ENCODE measurements around the gene GOLGA3.

GOLGA3 gene

DNA sequence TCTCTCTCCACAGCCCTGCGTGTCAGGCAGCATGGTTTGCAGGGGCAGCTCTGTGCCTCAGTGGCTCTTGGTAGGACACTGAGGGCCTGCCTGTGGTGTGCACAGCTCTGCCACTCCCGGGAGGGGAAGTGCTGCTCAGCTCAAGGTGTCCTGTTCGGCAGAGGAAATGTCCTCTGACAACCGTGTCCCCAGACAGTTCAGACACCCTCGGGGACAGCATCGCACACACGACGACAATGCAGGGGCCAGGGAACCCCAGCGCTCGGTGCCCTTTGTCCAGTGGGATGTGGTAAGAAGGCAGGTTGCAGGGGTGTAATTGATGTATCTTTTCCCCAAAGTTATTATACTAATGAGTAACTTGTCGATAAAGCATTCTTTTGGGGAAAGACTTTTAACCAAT, 81.3 kb downstream of the GOLGA3 start:
- no peak for DNase-seq

DNA sequence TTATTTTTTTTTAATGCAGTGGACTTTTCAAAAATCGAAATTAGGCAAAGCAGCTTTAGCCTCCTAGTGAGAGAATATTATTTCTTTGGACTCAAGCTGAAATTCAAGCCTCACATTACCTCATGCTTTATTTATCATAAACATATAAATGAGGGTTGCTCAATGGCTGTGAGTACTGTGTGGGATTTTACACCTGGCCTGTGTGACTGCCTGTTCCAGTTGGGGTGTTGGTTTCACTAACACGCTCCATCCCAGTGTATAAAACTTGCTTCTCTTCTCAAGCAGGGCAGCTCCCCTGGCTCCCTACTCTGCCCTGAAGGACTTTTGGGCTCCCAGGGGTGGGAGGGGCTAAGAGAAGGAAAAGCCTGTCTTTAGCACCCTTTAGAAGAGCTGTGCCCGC, 82.1 kb downstream of the GOLGA3 start:
- no peak for DNase-seq

DNA sequence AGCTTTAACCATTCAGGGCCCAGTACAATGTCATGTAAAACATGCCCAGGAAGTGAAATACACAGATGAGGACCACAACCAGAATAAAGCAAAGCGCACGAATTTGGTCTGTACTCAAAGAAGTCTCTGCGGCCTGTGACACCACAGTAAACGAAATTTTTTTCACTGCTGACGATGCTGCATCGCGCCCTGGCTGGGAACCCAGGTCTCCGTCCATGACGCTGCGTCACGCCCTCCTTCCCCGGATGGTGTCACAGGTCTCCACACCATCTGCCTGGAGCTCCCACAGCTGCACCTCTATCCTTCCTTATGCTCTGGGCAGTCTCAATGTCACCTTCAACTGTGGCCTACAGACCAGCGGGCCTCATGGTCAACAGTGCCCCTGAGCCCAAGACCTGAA, 84.8 kb downstream of the GOLGA3 start:
- no peak for DNase-seq

DNA sequence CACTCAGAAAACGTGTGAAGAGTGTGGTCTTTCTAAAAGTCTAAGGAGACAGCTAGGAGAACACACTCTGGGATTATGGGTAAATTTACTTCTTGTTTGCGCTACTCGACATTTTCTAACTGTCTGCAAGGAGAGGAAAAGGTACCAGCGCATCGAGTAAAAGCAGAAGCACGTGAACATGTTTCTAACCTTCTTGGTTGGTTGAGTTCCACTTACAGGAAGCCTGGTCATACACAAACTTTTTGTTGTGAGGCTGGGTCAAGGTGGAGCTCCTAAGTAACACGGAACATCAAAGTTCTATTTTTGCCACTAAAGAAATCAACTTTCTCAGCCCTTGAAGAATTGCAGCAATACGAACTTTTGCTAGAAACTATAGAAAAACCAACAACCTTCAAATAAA, 87.0 kb downstream of the GOLGA3 start:
- DNase-seq, result no peak

DNA sequence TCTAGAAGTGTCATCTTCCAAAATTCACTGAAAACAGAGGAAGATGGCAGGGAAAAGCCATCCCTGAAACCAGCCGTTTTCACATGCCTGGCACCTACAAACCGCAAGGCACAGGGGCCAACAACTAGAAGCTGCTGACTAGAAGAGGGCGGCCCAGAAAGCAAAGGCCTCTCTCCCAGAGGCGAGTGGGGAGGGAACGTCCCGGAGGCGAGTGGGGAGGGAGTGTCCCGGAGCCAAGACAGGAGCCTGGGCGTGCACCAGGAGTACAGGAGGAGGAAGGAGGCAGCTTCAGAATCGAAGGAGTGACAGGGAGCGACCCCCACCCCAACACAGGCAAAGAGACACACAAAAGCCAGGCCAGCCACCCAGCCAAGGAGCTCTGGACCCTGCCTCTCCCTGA, 88.0 kb downstream of the GOLGA3 start:
- DNase-seq, result no peak

DNA sequence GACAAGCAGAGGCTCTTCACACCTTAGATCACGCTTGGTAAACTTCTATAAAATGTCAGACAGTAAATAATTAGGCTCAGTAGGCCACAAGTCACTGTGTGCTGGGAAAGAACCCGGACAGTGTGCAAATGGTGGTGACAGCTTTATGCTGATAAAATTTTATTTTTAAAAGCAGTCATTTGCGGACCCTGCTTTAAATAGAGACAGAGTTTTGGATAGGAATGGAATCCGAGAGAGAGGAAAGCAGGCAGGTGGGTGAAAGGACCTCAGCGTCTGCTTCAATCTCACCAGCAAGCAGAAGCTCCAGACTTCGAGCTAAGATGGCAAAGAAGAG, 88.4 kb downstream of the GOLGA3 start:
- no peak for DNase-seq

DNA sequence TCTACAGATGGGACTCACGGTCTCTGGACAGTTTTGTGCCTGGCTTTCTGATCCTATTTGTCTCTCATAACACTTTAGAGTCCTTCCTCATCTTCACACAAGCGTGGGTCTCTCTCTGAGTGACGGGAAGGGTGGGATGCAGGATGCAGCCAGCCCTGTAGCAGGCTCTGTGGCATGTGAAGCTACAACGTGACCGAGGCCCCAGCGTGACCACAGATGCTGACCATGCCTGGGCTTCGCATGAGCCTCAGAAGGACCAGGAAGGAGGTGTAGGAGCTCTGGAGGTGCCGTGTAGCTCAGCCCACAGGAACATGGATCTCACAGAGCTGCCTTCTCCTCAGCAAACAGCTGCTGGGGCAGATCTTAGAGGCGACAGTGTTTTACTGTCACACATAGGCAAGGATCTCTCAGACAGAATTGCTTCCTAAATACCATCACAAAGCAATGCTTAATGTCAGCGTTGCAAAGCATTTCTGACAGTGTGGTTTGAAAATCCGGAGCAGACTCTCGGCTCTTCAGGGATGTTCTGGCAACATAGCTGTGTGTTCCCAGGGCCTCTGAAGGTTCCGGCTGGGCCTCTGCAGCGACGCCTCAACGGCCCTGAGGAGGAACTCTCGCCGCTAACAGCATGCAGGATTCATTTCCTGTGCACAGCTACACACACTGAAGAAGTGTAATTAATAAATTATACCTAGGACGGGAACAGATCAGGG, 88.9 kb downstream of the GOLGA3 start:
- DNase-seq, result no peak

DNA sequence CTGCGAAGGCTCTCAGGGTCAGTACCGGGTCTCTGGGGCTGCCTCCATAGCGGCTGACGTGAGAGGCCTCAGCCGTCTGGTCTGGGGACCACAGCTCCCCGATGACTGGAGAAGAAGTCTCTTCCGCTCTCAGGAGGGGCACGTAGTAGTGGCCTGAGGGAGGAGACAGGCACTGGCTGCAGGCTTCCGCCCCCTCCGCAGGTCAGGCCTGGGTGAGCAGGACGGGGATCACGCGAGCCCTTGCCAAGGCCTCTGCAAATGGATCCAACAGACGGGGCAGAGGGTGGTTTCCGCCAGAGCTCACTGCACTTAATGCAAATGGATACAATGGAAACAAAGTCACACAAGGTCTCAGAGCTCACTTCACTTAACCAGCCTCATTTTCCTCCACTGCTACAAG, 91.8 kb downstream of the GOLGA3 start:
- DNase-seq, result no peak

DNA sequence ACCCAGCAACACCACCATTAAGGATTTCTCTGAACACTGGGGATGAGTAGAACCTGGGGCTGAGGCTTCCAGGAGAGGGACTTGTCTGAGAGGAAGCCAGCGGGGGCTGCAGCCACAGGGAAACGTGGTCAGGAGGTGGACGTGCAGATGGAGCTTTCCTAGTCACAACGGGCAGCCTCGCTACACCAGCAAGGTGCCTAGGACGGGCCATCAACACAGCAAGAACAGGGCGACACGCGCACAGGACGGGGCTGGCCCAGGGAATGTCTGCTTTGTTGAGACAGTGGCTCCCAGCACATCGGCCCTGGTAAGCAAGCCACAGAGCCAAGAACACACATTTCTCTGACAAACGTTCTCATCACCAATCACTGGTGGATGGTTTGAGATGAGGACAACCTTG, 92.3 kb downstream of the GOLGA3 start:
- no peak for DNase-seq

DNA sequence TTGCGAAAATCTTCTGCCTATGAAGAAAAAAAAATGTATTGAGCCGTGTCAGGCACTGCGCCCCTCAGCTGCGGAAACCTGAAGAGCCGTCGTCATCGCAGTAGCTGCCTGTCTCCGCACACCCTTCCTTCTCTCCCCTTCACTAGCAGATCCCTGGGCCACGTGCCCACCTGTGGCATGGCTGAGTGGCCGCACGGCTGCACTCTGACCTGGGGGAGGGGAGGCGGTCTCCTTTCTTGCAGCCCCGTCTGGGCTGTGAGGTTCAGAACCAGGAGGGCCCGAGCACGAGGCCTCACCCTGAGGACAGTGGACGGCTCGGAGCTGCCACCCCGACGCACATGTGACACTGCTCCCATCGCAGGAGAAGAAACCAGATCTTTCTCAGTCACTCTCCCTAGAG, 93.2 kb downstream of the GOLGA3 start:
- DNase-seq, result no peak

DNA sequence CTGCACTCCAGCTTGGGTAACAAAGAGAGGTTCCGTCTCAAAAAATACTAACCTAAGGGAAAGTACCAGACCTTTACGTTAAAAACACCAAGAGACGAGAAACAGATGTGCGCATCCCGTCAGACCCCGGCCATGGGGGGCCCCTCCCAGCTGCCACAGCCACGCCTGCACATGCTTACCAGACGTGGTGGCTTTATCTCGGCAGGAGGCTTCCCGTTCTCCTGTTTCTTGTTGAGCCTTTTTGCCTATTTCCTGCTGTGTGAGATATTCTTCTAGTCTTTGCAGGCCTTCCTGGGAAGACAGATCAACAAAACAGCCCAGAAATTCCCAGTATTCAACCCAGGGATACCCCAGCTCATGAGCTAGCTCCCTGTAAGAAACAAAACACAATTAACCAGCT, 94.5 kb downstream of the GOLGA3 start:
- no peak for DNase-seq

DNA sequence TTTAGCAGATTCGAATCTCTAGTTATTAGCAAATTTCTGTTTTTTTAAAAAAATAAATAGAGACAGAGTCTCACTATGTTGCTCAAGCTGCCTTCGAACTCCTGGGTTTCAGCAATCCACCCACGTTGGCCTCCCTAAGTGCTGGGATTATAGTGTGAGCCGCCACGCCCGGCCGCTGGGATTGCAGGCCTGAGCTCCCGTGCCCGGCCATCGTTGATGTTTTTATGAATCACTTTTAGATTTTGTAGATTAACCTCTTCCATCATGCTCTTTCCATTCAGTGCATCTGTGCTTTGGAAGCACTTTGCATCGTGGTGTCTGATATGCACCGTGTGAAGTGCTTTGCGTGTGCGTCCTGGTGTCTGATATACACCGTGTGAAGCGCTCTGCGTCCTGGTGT, 97.1 kb downstream of the GOLGA3 start:
- DNase-seq, result no peak

DNA sequence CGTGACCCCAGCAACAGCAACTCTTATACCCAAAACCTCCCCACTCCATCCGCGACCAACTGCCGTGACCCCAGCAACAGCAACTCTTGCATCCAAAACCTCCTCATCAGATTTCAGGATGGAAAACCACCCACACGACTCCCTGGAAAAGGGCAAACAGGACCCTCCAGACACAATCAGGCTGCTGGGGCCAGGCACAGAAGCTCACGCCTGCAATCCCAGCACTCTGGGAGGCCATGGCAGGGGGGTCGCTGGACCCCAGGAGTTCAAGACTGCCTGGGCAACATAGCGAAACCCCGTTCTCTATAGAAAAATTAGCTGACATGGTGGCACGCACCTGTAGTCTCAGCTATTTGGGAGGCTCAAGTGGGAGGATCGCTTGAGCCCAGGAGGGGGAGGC, 98.3 kb downstream of the GOLGA3 start:
- no peak for DNase-seq

DNA sequence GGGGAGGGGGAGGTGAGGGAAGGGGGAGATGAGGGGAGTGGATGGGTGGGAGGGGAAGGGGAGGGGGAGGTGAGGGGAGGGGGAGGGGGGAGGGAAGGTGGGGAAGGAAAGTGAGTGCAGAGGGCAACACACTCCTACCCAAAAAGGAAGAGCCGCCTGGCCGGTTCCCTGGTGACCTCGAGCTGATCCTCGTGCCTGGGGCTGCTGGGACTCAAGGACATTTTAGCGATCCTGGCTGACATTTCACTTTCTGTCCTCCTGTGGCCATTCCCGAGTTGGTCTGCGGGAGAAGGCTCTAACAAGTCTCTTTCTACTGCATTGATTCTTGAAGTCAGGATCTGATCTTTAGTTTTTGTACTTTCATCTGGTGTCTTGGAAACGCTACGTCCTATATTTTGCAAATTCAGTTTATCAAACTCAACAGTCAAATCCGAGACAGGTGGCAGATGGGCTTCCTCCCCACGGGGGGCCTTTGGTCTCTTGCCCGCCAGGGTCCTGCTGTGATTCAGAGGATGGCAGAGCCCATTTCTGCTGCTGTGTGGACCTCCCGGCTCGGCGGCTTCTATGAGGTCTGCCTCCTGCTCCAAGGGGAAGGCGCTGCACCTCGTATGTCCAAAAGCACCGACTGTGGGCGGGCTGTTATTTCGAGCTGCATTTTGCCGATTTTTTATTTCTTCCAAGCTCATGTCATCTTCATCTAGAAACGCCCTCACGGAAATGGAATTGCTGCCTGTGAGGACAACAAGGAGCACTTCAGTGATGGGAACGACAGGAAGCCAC, 98.9 kb downstream of the GOLGA3 start:
- no peak for DNase-seq

DNA sequence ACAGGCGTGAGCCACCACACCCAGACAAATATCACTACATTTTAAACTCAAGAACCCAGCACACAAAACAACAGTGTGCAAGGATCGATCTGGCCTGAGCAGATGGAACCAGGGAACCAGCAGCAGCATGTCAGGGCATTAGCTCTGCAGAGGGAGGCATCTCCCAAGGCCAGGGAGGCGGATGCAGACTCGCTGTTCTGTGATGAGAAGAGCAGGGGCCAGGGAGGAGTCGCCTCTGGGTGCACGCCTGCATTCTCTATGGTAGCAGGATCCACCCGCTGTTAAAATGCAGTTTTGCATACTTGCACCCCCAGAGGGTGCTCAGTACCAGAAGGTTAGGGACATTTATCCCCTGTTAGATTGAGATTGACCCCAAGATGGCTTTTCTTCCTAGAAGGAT, 100.2 kb downstream of the GOLGA3 start:
- DNase-seq, result no peak

DNA sequence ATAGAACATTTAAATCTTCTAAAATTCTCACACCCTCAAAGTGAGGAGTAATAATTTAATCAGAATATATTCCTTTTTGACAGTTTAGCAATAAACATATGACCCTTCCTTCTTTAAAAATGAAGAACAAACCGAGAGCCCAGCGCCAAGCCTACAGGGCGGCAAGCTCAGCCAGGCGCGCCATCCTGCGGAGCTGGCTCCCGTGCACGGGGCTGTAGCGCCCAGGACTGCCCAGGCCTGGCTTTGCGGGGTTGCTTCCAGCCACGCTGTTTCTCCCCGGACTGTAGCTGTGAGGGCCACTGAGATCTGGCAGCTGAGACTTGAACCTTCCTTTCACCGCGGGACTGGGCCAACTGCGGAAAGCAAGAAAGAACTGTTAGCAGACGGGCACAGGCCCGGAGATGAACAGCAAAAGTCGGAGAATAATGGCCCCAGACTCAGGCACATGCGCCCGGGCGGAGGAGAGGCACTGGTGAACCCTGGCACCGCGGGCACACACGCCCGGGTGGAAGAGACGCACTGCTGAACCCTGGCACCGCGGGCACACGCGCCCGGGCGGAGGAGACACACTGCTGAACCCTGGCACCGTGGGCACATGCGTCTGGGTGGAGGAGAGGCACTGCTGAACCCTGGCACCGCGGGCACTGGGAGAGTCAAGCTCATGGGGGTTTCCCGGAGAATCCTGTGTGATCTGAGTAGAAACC, 101.4 kb downstream of the GOLGA3 start:
- DNase-seq, result no peak

DNA sequence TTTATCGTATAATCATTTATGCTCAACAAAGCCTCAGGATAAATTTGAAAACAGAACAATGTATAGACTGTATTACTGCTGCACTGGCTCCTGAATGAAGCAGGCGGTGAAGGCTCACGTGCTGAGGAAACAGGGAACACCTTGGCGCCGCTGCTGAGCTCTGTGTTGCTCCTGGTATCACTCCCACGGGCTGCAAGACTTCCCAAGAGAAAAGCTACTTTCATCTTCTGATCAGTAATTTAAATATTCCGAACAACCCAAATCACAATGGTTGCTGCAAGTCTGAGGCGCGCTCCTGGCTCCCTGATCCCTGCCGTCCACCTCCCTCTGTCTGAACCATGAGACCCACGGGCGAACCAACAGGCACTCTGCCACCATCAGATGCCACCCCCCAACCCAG, 102.3 kb downstream of the GOLGA3 start:
- no peak for DNase-seq

DNA sequence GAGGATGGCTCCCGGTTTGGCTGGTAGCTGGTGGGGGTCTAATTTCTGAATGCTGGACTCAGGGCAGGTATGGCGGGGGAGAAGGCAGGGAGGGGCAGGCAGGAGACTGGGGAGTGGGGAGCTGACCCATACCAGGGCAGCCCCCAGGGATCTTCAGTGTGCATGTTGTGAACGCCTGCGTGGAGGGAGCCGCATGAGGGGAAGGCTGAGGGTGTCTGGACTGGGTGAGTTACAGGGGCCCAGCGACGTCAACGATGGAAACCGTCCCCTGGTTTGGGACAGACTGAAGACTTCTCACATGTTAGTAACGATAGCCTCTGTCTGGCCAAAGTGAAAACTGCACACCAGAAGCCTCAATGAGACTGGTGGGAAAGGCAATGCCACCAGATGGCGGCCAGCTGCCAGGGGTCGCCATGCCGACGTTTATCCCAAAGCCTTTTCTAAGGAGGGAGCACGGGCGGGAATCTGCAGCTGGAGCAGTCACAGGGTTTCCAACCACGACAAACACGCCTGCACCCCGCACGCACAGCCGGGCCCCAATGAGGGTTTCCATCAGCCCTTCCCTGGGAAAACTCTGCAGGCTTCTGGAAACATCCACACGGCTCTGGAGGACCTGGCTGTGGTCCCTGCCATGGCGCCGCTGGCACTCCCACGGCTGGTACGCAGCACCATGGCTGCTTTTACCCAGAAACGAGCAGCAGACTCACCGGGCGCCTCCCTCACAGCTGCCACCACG, 104.0 kb downstream of the GOLGA3 start:
- no peak for DNase-seq

DNA sequence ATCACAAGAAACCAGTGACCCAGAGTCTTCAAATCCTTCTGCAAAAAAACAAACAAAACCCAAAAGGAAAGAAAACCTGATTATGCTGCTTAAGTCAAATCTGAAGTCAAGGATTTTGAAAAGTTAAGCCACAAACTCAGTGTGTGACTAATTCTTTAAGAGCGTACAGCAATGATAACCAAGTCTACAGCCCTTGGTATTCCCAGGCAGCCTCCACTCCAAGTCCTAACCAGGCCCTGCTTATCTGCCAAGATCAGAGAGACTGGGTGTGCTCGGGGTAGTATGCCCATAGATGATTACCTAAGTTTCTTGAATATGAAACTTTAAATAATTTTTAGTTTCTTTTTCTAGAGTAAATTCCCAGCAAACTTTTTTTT, 104.9 kb downstream of the GOLGA3 start:
- no peak for DNase-seq

DNA sequence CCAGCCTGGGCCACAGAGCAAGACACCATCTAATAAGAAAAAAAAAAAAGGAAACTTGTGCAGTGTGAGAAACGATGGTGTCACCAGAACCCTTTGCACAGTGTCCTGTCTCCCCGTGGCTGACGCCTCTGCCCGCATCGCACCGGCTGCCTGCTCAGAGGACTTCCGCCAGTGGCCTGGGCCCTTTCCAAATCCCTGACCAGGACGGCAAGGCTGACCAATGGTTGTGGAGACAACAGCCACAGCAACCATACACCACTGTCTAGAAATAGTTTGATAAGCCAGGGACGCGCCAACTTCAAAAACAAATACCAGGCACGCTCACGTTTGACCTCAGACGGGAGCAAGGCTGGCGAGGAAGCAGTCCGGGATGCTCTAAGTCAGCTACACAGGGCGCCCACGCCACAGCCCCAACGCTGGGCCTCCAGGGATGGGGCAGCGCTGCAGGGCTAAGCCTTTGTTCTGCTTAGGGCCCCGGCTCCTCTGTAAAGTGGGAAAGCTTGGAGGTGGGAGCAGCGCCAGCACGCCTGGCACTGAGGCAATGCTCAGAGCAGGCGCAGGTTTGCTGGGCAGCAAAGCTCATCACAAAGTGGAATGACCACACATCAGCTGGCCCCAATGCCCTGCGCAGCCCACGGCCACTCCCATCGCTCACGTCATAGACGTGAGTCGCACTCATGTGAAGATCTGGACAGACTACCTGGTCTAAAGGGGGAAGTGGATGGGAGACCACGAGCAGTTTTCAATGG, 105.5 kb downstream of the GOLGA3 start:
- no peak for DNase-seq

DNA sequence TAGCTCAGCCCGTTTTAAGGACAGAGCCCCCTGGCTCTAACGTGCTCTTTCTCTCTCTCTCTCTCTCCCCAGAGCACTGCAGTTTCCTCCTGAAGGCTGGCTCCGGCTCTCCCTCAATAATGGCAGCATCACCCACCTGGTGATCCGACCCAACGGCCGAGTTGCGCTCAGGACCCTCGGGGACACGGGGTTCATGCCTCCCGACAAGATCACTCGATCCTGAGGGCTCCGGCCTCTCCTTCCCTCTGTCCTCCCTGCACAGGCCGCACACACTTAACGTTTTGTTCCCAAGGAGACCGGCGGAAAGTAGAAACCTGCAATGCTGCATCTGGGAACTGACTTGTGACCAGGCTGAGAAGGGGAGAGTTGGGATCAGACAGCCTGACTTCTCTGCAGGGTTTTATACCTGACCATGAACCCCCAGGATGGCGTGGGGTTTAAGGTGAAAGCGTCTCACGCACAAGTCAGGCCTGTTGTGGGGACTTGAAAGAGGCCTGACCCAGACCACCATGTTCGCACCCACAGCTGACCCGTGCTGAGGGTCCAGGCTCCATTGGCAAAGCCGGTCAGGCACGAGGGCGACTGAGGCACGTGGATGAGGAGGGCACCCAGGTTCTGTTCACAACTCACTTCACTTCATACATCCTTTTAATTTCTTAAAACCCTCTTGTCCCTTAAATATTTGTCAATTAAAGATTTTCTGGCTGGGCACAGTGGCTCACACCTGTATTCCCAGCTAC, 107.9 kb downstream of the GOLGA3 start:
- DNase-seq, result no peak

DNA sequence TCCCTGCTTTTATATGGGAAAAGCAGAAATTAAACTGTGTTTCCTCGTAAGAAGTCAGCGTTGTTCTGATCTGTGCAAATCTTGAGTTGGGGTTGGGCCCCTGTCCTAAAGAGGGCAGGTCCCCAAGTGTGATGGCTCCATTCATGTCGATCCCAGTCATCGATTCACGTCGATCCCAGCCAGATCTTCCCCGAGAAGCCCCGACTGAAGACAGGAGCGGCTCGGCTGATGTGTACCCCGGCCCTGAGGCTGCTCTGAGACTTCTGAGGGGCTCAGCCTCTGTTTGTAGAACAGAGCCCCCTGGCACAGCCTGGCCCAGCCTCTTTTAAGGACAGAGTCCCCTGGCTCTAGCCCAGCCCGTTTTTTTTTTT, 108.7 kb downstream of the GOLGA3 start:
- no peak for DNase-seq
